ENCODE measurements around the gene SUZ12.
"Not testable (repeated sequence)": the region's sequence is repeated elsewhere in the genome, so short reads cannot be mapped to it uniquely, and the experiment has no call there.

SUZ12 gene

DNA sequence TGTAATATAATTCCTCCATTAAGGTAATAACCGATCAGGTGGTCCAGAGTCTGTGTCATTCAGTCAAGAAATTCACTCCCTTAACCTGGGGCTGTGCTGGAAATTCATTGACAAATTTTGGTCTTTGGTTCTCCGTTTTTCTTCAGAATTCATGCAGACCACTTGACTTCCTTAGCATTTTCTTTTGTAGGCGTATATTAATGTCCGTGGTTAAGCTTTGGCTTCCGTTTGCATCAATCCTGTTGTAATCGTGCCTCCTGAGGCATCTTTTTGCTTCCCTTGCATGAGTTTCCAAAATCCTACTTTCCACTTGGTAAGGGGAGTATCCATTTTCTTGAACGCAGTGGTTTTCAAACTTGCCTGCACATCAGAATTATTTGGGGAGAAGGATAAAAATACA lies 79.4 kb downstream of the SUZ12 start:
- TF ChIP-seq, protein P1, sequence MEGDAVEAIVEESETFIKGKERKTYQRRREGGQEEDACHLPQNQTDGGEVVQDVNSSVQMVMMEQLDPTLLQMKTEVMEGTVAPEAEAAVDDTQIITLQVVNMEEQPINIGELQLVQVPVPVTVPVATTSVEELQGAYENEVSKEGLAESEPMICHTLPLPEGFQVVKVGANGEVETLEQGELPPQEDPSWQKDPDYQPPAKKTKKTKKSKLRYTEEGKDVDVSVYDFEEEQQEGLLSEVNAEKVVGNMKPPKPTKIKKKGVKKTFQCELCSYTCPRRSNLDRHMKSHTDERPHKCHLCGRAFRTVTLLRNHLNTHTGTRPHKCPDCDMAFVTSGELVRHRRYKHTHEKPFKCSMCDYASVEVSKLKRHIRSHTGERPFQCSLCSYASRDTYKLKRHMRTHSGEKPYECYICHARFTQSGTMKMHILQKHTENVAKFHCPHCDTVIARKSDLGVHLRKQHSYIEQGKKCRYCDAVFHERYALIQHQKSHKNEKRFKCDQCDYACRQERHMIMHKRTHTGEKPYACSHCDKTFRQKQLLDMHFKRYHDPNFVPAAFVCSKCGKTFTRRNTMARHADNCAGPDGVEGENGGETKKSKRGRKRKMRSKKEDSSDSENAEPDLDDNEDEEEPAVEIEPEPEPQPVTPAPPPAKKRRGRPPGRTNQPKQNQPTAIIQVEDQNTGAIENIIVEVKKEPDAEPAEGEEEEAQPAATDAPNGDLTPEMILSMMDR (IDR thresholded peaks at IDR 0.05; ENCODE audit: borderline replicate concordance, control extremely low read depth, extremely low read depth, insufficient read depth, missing control alignments): no peak
- DNase-seq (ENCODE audit: low spot score): no peak
- in situ Hi-C loops (cut with MboI; ENCODE audit: low sequenced_read_pairs, unreplicated experiment): loop anchor here (25.0 kb wide), 1 partner anchor 121 kb away; the partner anchor contains the start of gene RHOT1

DNA sequence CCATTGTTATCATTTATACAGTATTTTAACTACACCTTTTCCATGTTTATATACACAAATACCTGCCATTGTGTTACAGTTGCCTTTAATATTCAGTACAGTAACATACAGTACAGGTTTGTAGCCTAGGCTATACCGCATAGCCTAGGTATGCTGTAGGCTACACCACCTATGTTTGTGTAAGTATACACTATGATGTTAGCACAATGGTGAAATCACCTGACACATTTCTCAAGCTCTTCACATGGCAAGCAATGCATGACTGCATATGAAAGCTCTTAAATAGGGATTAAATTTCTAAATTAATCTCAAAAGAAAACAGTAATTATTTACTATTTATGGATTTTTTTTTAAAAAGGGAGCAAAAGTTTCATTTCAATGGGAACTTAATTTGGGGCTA lies 82.4 kb downstream of the SUZ12 start:
- in situ Hi-C loops (cut with MboI; ENCODE audit: low sequenced_read_pairs, unreplicated experiment): loop anchor here (25.0 kb wide), 1 partner anchor 118 kb away; the partner anchor contains the start of gene RHOT1
- DNase-seq (ENCODE audit: low spot score): no peak

DNA sequence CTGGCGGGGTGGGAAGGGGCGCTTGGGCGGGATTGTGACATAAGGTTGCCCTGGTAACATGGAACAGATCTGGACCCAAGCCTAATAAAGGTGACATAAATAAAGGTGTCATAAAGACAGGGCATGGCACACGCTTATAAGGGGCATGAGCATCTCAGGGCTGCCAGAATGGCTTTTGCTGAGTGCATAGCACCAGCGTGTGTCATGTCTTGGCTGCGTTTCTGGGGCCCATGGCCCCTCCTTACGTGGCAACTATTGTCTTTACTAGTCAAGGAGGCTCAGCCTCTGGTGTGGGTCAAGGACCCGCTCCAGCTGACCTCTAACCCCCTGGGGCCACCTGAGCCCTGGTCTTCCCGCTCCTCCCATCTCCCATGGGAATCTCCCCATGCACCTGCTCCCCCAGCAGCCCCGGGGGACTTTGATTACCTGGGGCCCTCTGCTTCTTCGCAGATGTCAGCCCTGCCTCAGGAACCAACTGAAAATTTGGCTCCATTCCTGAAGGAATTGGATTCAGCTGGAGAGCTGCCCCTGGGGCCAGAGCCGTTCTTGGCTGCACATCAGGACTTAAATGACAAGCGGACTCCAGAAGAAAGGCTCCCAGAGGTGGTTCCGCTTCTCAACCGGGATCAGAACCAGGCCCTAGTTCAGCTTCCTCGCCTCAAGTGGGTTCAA lies 84.3 kb downstream of the SUZ12 start:
- TF ChIP-seq, protein P1 (IDR thresholded peaks at IDR 0.05; ENCODE audit: borderline replicate concordance, control extremely low read depth, extremely low read depth, insufficient read depth, missing control alignments): no peak
- in situ Hi-C loops (cut with MboI; ENCODE audit: low sequenced_read_pairs, unreplicated experiment): loop anchor here (25.0 kb wide), 1 partner anchor 116 kb away; the partner anchor contains the start of gene RHOT1
- DNase-seq (ENCODE audit: low spot score): no peak

More for the DNA sequence above, 82.4 kb downstream of the SUZ12 start:
- TF ChIP-seq, protein P1 (IDR thresholded peaks at IDR 0.05; ENCODE audit: borderline replicate concordance, control extremely low read depth, extremely low read depth, insufficient read depth, missing control alignments): no peak

DNA sequence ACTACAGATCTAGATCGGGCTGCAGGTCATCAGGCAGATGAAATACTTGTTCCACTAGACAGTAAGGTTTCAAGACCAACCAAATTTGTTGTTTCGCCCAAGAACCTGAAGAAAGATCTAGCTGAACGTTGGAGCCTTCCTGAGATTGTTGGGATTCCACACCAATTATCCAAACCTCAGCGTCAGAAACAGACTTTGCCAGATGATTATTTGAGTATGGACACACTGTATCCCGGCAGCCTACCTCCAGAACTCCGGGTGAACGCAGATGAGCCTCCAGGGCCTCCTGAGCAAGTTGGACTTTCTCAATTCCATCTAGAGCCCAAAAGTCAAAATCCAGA lies 84.8 kb downstream of the SUZ12 start:
- TF ChIP-seq, protein P1 (IDR thresholded peaks at IDR 0.05; ENCODE audit: borderline replicate concordance, control extremely low read depth, extremely low read depth, insufficient read depth, missing control alignments): no peak
- in situ Hi-C loops (cut with MboI; ENCODE audit: low sequenced_read_pairs, unreplicated experiment): loop anchor here (25.0 kb wide), 1 partner anchor 116 kb away; the partner anchor contains the start of gene RHOT1
- no peak for DNase-seq (ENCODE audit: low spot score)

DNA sequence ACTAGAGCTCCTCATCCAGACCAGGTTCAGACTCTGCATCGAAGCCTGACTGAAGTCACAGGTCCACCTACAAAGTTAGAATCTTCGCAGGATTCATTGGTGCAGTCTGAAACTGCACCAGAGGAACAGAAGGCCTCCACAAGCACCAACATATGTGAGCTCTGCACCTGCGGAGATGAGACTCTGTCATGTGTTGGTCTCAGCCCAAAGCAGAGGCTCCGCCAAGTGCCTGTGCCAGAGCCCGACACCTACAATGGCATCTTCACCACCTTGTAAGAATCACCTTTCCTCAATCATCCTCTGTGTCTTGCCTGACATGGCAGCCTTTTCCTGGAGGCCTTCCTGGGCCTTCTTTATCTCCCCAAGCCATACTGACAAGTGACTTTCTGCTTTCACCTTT lies 85.7 kb downstream of the SUZ12 start:
- in situ Hi-C loops (cut with MboI; ENCODE audit: low sequenced_read_pairs, unreplicated experiment): loop anchor here (25.0 kb wide), 1 partner anchor 115 kb away; the partner anchor contains the start of gene RHOT1

DNA sequence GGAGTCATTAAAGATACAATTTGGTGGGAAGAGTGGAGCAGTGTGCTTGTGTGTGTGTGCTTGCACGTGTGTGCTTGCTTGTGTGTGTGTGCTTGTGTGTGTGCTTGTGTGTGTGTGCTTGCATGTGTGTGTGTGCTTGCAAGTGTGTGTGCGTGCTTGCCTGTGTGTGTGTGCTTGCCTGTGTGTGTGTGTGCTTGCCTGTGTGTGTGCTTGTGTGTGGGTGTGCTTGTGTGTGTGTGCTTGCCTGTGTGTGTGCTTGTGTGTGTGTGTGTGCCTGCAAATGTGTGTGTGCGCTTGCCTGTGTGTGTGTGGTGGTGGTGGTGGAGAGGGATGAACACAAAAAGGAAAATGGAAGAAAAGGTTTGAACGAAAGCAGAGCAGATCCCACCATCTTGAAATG lies 90.5 kb downstream of the SUZ12 start:
- DNase-seq (ENCODE audit: low spot score); in situ Hi-C loops (cut with MboI; ENCODE audit: low sequenced_read_pairs, unreplicated experiment): not testable (repeated sequence)

More for the DNA sequence above, 85.7 kb downstream of the SUZ12 start:
- not testable (repeated sequence) for DNase-seq (ENCODE audit: low spot score)

DNA sequence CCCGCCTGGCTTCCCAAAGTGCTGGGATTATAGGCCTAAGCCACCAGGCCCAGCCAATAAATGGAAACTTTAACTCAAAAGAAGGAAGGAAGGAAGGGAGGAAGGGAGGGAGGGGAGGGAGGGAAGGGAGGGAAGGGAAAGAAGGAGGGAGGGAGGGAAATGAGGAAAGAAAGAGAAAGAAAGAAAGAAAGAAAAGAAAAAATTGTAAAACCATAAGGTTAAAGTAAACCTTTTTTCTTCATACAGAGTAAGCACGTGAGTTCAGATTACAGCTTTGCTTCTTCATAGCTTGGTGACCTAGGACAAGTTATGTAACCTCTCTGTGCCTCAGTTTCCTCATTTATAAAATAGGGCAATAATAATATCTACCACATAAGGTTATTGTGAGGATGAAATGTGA lies 96.4 kb downstream of the SUZ12 start:
- TF ChIP-seq, protein P1 (IDR thresholded peaks at IDR 0.05; ENCODE audit: borderline replicate concordance, control extremely low read depth, extremely low read depth, insufficient read depth, missing control alignments): no peak
- in situ Hi-C loops (cut with MboI; ENCODE audit: low sequenced_read_pairs, unreplicated experiment): no loop called here
- DNase-seq (ENCODE audit: low spot score): no peak

DNA sequence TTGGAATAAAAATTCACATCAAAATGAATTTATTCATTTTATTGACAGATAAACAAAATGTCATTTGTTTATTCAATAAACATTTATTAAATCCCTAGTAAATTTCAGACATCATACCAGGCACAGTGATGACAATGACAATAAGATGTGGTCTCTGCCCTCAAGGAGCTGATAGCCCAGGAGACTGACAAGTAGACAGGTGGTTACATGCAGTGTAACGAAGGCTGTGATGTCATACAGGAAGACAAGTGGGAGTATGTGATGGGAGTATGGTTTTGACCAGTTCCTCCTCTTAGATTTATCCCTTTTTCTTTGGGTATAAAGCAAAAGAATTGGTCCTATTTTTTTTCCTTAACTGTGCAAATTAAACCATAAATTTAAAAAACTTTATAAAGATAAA lies 97.0 kb downstream of the SUZ12 start:
- peak; percentile 32 for DNase-seq (ENCODE audit: low spot score)
- in situ Hi-C loops (cut with MboI; ENCODE audit: low sequenced_read_pairs, unreplicated experiment): not testable (repeated sequence)

DNA sequence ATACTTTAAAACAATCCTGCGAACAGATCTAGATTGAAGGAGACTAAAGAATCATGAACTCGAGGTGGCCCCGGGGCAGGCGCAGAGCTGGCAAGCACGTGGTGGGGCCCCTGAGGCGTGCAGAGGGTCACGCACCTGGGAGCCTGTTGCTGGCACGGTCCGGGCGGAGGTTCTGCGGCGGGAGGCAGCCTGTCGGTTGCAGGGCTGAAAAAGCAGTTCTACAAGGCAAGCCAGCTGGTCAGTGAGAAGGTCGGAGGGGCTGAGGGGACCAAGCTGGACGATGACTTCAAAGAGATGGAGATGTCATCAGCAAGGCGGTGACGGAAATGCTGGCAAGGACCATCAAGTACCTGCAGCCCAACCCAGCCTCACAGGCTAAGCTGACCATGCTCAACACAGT lies 103.4 kb downstream of the SUZ12 start:
- DNase-seq (ENCODE audit: low spot score); in situ Hi-C loops (cut with MboI; ENCODE audit: low sequenced_read_pairs, unreplicated experiment): not testable (repeated sequence)

DNA sequence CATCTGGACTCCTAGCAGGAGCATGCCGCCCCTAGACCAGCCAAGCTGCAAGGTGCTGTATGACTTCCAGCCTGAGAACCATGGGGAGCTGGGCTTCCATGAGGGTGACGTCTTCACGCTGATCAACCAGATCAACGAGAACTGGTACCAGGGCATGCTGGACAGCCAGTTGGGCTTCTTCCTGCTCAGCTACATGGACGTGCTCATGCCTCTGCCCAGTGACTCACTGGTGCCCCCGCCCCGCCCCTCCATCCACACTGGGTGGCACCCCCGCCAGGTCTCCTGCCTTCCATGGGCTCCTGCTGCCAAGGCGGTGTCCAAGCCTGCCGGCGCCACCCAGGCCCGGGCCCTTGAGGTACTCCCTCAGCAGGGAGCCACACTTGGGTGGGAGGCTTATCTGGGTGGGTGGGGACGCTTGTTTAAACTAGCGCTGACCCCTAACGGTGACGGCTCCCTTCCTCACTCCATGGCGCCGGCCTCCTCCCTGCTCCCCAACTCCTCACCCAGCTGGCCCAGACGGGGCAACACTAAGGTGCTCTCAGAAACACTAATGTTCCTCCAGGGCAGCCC lies 104.6 kb downstream of the SUZ12 start:
- DNase-seq (ENCODE audit: low spot score); in situ Hi-C loops (cut with MboI; ENCODE audit: low sequenced_read_pairs, unreplicated experiment): not testable (repeated sequence)

DNA sequence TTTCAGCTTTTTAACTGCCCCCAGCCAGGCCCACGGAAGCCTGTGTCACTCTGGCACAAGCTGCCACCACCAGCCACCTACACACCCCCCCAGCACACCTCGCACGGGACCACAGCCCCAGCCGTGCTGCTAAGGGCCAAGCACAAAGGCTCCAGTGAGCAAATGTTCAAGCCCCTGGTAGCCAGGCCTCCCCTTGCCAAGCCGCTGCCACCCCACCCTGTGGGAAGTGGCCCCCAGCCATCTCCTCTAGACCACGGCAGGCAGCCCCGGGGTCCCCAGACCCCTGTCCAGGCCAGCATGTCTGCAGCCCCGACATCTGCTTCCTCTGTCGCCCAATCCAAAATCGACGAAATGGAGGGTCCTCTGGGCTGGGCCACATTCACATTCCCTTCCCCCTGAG lies 105.5 kb downstream of the SUZ12 start:
- DNase-seq (ENCODE audit: low spot score); in situ Hi-C loops (cut with MboI; ENCODE audit: low sequenced_read_pairs, unreplicated experiment): not testable (repeated sequence)

DNA sequence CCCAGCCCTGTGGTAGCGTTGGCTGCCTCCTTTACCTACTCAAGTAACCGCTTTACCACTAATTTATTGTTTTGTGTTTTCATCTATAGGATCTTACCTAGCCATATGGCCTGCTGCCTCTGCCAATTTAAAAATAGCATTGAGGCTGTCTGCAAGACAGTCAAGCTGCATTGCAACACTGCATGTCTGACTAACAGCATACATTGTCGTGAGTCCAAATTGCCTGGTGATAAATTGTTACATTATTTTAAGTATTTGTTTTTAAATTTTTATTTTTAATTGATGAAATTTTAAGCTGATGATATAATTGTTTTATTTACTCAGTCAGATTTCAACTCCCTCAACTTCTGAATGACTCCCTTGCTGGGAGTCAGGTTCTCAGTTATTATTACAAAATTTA lies 108.8 kb downstream of the SUZ12 start:
- in situ Hi-C loops (cut with MboI; ENCODE audit: low sequenced_read_pairs, unreplicated experiment); DNase-seq (ENCODE audit: low spot score): not testable (repeated sequence)

Measured in GM13976 (cell line).